Stomach (tissue), 9 donors: ENCODE data around the gene RNF123. TPM values are rescaled to one million over a fixed set of nuclear protein-coding genes. Genes with fewer than 3 reads are reported as not detected.
"Not testable (repeated sequence)": the region's sequence is repeated elsewhere in the genome, so short reads cannot be mapped to it uniquely, and the experiment has no call there.

Experiments
- DNase-seq, 2 donors: peaks; one replicate each; pipeline versions ENCODE4 v3.0.0 to v3.0.0-alpha.2; 2013 to 2019
- H3K27ac ChIP-seq, 5 donors: fragments of 200-600 bp in 4 of 5; sonication (generic) in 4 of 5; one replicate each; pipeline ENCODE4 v1.5.1; 2013 to 2019; ENCODE audit warnings: mild to moderate bottlenecking in 1 of 5, moderate library complexity in 1 of 5
- H3K27me3 ChIP-seq, 3 donors: fragments of 200-600 bp; sonication (generic); one replicate each; pipeline ENCODE4 v1.5.1; 2017 to 2019; ENCODE audit warnings: mixed run types in 1 of 3
- H3K36me3 ChIP-seq, 4 donors: fragments of 200-600 bp; sonication (generic); 1 replicate in 3 of 4; 2 replicates in 1 of 4; pipeline ENCODE4 v1.5.1; 2016 to 2019
- H3K4me1 ChIP-seq, 4 donors: fragments of 200-600 bp; sonication (generic); one replicate each; pipeline ENCODE4 v1.5.1; 2016 to 2019
- H3K4me3 ChIP-seq, 4 donors: fragments of 200-600 bp; sonication (generic) in 3 of 4; one replicate each; pipeline ENCODE4 v1.5.1; 2016 to 2019; ENCODE audit warnings: mild to moderate bottlenecking in 1 of 4
- H3K9me3 ChIP-seq, 4 donors: fragments of 200-600 bp; sonication (generic); one replicate each; pipeline ENCODE4 v1.5.1; 2016 to 2019
- EP300 ChIP-seq: sonication (generic); formaldehyde crosslinking; IDR thresholded peaks from one replicate; pipeline ENCODE4 v1.6.1; 2017; ENCODE audit warnings: antibody characterized with exemption
- POLR2A ChIP-seq, 4 donors: fragments of 450-650 bp; IDR thresholded peaks; one replicate each; pipeline ENCODE4 v1.6.1; 2016; ENCODE audit warnings: antibody characterized with exemption in 4 of 4, control low read depth in 2 of 4, mild to moderate bottlenecking in 1 of 4, moderate library complexity in 1 of 4
- POLR2AphosphoS5 ChIP-seq, 3 donors: sonication (generic); formaldehyde crosslinking; IDR thresholded peaks; one replicate each; pipeline ENCODE4 v1.6.1; 2016; ENCODE audit warnings: antibody characterized with exemption in 3 of 3
- WGBS, 5 donors: extraction: QIAGEN DNeasy Blood & Tissue Kit in 3 of 5; methylation state at CpG; one replicate each; pipeline versions ENCODE4 v1.1.5 to v1.1.7; 2013 to 2018; 5-methylcytosine and 5-hydroxymethylcytosine counted together
- intact Hi-C: fragments of 100-400 bp; cut with DNase I; formaldehyde crosslinking; loops from one replicate; pipeline ENCODE4 v1.15.1; 2023; ENCODE audit warnings: low total_unique reads
- polyA plus RNA-seq, 3 donors: library from polyadenylated mRNA; stranded (reverse); fragments of 200-250 nt; gene quantifications; one replicate each; pipeline ENCODE4 v1.2.3, GENCODE V29; 2013
- total RNA-seq, 5 donors: library from RNA; depleted of rRNA; stranded (reverse); fragments of >200 nt; gene quantifications; one replicate each; pipeline versions ENCODE4 v1.1.0 to v1.2.3, GENCODE V29; 2014 to 2016
- TF ChIP-seq, protein P1 (sequence below), 7 experiments: fragments of 450-650 bp in 4 of 7; fragments of 200-600 bp in 3 of 7; sonication (generic) in 3 of 7; IDR thresholded peaks; one replicate each; pipeline ENCODE4 v1.5.1; 2016 to 2019; ENCODE audit warnings: antibody characterized with exemption in 7 of 7, control low read depth in 2 of 7, mild to moderate bottlenecking in 1 of 7
- donor health status: healthy with polysubstance abuse.
- donor health status: Bipolar disorder and iron deficiency.
- donor health status: healthy.

RNF123 gene
- total and polyA plus RNA-seq, 8 donors: 18.1 to 75.4 (median 26.6) TPM

DNA sequence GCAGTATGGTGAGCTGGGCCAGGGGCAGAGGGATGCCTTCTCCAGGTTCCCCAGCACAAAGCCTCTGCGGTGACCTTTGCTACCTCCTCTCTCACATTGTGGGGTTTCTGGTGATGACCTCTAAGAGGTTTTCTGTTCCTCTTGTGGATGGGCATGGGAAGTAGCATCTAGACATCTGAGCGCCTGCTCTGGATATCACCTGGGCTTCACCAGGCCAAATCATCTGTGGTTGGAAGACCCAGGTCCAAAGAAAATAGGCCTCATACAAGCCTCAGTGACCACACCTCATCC lies 8.2 kb upstream of the RNF123 start:
- no peak overlapping the region for H3K27ac ChIP-seq
- peaks cover 77 to 90% (median 87%) of the 10 kb centered on the region in 4 donors for H3K36me3 ChIP-seq
- H3K4me3 ChIP-seq: no peak overlapping the region
- TF ChIP-seq EP300: no peak
- no peak for TF ChIP-seq POLR2A (IDR thresholded peaks at IDR 0.05)
- TF ChIP-seq POLR2AphosphoS5 (IDR thresholded peaks at IDR 0.05): no peak
- TF ChIP-seq, protein P1, sequence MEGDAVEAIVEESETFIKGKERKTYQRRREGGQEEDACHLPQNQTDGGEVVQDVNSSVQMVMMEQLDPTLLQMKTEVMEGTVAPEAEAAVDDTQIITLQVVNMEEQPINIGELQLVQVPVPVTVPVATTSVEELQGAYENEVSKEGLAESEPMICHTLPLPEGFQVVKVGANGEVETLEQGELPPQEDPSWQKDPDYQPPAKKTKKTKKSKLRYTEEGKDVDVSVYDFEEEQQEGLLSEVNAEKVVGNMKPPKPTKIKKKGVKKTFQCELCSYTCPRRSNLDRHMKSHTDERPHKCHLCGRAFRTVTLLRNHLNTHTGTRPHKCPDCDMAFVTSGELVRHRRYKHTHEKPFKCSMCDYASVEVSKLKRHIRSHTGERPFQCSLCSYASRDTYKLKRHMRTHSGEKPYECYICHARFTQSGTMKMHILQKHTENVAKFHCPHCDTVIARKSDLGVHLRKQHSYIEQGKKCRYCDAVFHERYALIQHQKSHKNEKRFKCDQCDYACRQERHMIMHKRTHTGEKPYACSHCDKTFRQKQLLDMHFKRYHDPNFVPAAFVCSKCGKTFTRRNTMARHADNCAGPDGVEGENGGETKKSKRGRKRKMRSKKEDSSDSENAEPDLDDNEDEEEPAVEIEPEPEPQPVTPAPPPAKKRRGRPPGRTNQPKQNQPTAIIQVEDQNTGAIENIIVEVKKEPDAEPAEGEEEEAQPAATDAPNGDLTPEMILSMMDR (IDR thresholded peaks at IDR 0.05): no peak
- intact Hi-C loops: no loop called here
- WGBS, 5 donors: 89 to 100% (median 97%) methylated on average over 2 of the region's 2 CpGs
- no peaks in the 10 kb centered on the region for H3K9me3 ChIP-seq
- peaks cover under 1 to 17% (median 11%) of the 10 kb centered on the region in 4 donors for H3K4me1 ChIP-seq
- DNase-seq: no peak
- H3K27me3 ChIP-seq: peaks cover 0 to 6% (median 0%) of the 10 kb centered on the region in 3 donors

DNA sequence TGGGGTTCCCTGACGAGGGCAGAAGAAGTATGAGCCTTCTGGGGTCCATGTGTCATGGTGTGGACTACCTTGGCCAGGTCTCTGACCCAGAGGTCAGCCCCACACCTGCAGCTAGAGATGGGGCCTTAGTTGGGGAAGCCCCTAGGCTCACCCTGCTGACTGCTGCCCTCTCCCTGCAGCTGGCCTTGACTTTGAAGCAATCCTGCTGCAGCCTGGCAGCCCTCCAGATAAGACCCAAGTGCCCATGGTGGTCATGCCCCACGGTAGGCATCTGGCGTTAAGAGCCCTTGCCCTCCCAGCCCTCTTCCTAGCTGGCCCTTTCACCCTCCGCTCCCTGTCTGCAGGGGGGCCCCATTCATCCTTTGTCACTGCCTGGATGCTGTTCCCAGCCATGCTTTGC lies 7.8 kb upstream of the RNF123 start:
- 85 to 92% (median 90%) methylated on average over 4 of the region's 4 CpGs for WGBS, 5 donors
- peaks cover 73 to 86% (median 84%) of the 10 kb centered on the region in 4 donors for H3K36me3 ChIP-seq
- H3K4me1 ChIP-seq: peaks cover 4 to 17% (median 11%) of the 10 kb centered on the region in 4 donors
- TF ChIP-seq POLR2AphosphoS5 (IDR thresholded peaks at IDR 0.05) (no peak), POLR2A (IDR thresholded peaks at IDR 0.05) (no peak), EP300 (no peak)
- TF ChIP-seq, protein P1 (IDR thresholded peaks at IDR 0.05): no peak
- DNase-seq: no peak
- peaks cover 0 to 10% (median 0%) of the 10 kb centered on the region in 3 donors for H3K27me3 ChIP-seq
- no peaks in the 10 kb centered on the region for H3K9me3 ChIP-seq
- H3K4me3 ChIP-seq: no peak overlapping the region
- no peak overlapping the region for H3K27ac ChIP-seq
- intact Hi-C loops: no loop called here

DNA sequence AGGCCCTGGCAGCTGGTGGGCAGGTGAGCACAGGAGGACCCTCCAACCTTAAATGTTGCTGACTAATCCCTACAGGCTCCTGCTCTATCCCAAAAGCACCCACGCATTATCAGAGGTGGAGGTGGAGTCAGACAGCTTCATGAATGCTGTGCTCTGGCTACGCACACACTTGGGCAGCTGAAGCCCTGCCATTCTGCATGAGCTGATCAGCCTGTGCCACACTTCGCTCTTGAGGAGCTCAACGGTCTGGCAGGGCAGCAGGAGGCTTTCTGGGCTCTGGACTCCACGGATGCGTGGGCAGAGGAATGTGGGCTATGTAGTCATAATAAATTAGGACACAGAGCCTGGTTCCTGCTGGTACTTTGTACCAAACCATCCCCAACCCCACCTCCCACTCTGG lies 6.2 kb upstream of the RNF123 start:
- intact Hi-C loops: no loop called here
- Histone ChIP-seq H3K36me3 (peaks cover 58 to 70% (median 68%) of the 10 kb centered on the region in 4 donors), H3K4me3 (no peak overlapping the region), H3K4me1 (peaks cover 4 to 20% (median 17%) of the 10 kb centered on the region in 4 donors), H3K9me3 (no peaks in the 10 kb centered on the region), H3K27me3 (peaks cover 0 to 22% (median 0%) of the 10 kb centered on the region in 3 donors), H3K27ac (no peak overlapping the region)
- no peak for TF ChIP-seq EP300
- TF ChIP-seq POLR2A (IDR thresholded peaks at IDR 0.05): no peak
- TF ChIP-seq, protein P1 (IDR thresholded peaks at IDR 0.05): no peak
- TF ChIP-seq POLR2AphosphoS5 (IDR thresholded peaks at IDR 0.05): no peak
- 88 to 94% (median 88%) methylated on average over 6 of the region's 6 CpGs for WGBS, 5 donors
- DNase-seq: no peak

DNA sequence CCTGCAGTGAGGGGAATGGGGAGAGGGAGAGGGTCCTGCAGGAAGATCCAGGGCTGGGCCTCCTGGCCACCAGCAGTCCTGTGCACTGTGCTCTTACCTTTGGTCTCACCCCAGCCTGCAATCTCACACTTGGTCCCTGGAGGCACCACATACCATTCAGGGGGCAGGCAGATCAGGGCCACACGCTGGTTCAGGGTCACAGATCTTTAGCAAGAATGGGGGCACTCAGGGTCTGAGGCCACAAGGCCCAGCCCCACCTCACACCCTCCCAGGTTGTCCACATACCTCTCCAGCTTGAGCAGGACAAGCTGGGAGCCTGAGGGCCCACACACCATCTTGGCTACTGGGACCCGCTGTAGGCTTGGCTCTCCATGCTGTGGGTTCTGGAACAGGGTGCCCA lies 4.9 kb upstream of the RNF123 start:
- WGBS, 5 donors: 80 to 100% (median 88%) methylated on average over 1 to 2 of the region's 2 CpGs
- intact Hi-C loops, DNase-seq: not testable (repeated sequence)

DNA sequence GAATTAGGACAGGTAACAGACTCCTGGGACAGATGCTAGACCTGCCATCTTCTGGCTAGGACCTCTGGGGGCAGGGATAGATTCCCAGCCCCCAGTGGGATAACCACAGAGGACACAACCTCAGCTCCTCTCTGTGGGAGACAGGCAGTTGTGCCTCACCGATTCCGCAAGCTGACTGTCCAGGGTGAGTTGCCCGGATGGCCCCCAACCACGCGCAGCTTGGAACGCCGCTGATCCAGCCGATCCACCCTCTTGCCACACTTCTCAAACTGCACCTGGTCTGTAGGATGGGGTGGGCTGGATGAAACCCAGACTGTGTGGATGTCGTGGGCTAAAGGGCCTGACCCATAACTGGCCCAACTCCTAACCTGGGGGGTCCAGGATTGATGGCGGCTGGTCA lies 4.3 kb upstream of the RNF123 start:
- H3K4me3 ChIP-seq, H3K9me3 ChIP-seq, DNase-seq, intact Hi-C loops, H3K27ac ChIP-seq: not testable (repeated sequence)
- Histone ChIP-seq H3K27me3 (peaks cover 0 to 22% (median 0%) of the 10 kb centered on the region in 3 donors), H3K36me3 (peaks cover 39 to 51% (median 48%) of the 10 kb centered on the region in 4 donors), H3K4me1 (peaks cover 12 to 33% (median 30%) of the 10 kb centered on the region in 4 donors)
- WGBS, 5 donors: 81 to 95% (median 94%) methylated on average over 2 to 10 of the region's 10 CpGs

More for the DNA sequence above, 4.9 kb upstream of the RNF123 start:
- not testable (repeated sequence) for H3K9me3 ChIP-seq, H3K4me3 ChIP-seq, H3K27ac ChIP-seq
- peaks cover 0 to 22% (median 0%) of the 10 kb centered on the region in 3 donors for H3K27me3 ChIP-seq
- H3K36me3 ChIP-seq: peaks cover 45 to 57% (median 55%) of the 10 kb centered on the region in 4 donors
- peaks cover 8 to 29% (median 26%) of the 10 kb centered on the region in 4 donors for H3K4me1 ChIP-seq

DNA sequence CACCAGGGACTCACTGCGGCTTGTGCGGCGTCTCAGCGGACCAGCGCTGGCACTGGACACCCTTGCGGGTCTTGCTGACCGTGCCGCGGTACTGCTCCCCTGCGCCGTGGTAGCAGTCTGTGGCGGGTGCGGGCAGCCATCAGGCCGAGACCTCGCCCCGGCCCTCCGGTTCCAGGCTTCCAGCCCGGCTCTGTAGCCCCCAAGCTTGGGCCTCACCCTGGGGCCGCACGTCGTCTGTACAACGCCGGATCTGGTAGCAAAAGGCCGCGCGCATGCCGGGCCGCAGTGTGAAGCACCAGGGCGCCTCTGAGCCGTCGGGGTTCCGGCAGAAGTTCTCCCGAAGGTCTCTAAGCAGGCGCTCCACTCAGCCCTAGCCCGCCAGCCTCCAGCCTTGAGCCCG lies 3.5 kb upstream of the RNF123 start:
- intact Hi-C loops, H3K27ac ChIP-seq, H3K9me3 ChIP-seq, DNase-seq: not testable (repeated sequence)
- Histone ChIP-seq H3K36me3 (peaks cover 31 to 43% (median 41%) of the 10 kb centered on the region in 4 donors), H3K4me3 (peak overlapping the region in 2 of 4 donors; percentile 38 to 55), H3K4me1 (peaks cover 20 to 40% (median 37%) of the 10 kb centered on the region in 4 donors), H3K27me3 (peaks cover 0 to 22% (median 0%) of the 10 kb centered on the region in 3 donors)
- WGBS, 5 donors: 7 to 19% (median 14%) methylated on average over 20 to 35 of the region's 36 CpGs

DNA sequence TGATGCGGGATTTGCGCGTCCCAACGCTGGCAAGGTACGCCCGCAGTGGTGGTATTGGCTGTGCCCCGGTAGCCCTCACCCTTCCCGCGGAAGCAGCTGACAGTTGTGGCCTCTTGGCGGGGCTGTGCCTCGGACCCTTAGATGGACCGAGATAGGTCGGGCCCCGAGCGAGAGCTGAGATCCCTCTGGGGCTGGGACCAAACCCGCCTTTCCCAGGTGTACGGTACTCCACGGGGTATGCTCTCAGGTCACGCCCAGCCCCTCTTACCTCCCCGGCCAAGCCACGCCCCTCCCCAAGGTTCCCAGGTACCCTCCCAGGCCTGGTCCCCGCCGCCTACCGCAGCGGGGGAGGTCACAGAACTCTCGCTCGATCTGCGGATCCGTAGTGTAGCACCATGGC lies 3.0 kb upstream of the RNF123 start:
- Histone ChIP-seq H3K36me3 (peaks cover 26 to 38% (median 36%) of the 10 kb centered on the region in 4 donors), H3K27ac (peak overlapping the region in 3 of 5 donors; percentile 4 to 54 (median 39)), H3K27me3 (peaks cover 0 to 22% (median 0%) of the 10 kb centered on the region in 3 donors), H3K4me3 (peak overlapping the region; percentile 31 to 55 (median 36)), H3K4me1 (peaks cover 25 to 45% (median 42%) of the 10 kb centered on the region in 4 donors)
- H3K9me3 ChIP-seq, intact Hi-C loops: not testable (repeated sequence)
- WGBS, 5 donors: 1 to 6% (median 1%) methylated on average over 7 to 25 of the region's 29 CpGs; no CpG with 5 or more reads in 1 of the 5 donors
- peak; percentile 78 to 80 for DNase-seq

DNA sequence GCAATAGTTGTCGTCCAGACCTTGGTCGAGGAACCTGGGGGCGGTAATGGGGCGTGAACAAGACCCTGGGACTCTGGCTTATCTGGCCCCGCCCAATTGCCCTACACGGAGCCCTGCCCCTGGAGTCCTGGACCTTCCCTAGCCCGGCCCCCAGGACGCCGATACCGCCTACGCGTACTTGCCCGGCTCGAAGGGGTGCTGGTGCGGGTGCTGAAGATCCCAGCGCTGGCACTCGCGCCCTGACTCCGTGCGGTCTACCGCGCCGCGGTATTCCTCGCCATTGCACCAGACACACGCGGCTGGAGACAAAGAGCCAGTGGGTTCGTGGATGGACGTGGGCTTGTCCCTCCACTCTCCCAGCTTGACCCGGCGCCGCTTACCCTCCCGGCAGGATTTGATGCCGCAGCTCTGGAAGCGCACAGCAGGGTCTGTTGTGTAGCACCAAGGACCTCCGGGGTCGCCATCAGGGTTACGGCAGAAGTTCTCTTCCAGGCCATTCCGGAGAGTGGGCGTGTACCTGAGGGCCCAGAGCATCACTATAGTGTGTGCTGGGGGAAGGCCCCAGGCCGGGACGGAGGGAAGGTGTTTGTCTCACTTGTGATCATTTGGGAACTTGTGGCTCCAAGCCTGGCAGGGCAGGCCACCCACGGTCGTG lies 2.5 kb upstream of the RNF123 start:
- Histone ChIP-seq H3K27ac (peak overlapping the region in 2 of 5 donors; percentile 4 to 39), H3K36me3 (peaks cover 21 to 33% (median 30%) of the 10 kb centered on the region in 4 donors), H3K27me3 (peaks cover 0 to 22% (median 0%) of the 10 kb centered on the region in 3 donors), H3K4me1 (peaks cover 26 to 51% (median 48%) of the 10 kb centered on the region in 4 donors), H3K4me3 (peak overlapping the region; percentile 31 to 55 (median 36))
- intact Hi-C loops, H3K9me3 ChIP-seq: not testable (repeated sequence)
- peak; percentile 80 to 89 for DNase-seq
- WGBS, 5 donors: 9 to 12% (median 11%) methylated on average over 30 to 44 of the region's 44 CpGs; no CpG with 5 or more reads in 1 of the 5 donors
